Stimulated activated CD8-positive, alpha-beta memory T cell treated with anti-CD3 and anti-CD28 coated beads, Interleukin-15, amount 100 ng/mL, for 24 hours (primary cell): ENCODE results near the gene TRAK1.

Source experiments
- DNase-seq: peaks from one replicate; pipeline ENCODE4 v3.0.0-alpha.2; 2020; ENCODE audit warnings: low read depth

Gene TRAK1

GRCh38 chr3:42123824-42124658 is 32.9 kb downstream of the TRAK1 start:
- no peak for DNase-seq

- DNase-seq, result no peak
These were observed 36.1 kb downstream of the TRAK1 start for GRCh38 chr3:42127226-42127625.

- no peak for DNase-seq
These were observed 37.4 kb downstream of the TRAK1 start for GRCh38 chr3:42128526-42128925.

- DNase-seq, result no peak
These were observed 38.1 kb downstream of the TRAK1 start for GRCh38 chr3:42129014-42129953.

GRCh38 chr3:42130007-42130328 is 38.8 kb downstream of the TRAK1 start:
- no peak for DNase-seq

- DNase-seq, result no peak
These were observed 39.3 kb downstream of the TRAK1 start for GRCh38 chr3:42130329-42131070.

- no peak for DNase-seq
These were observed 42.5 kb downstream of the TRAK1 start for GRCh38 chr3:42133500-42134298.

GRCh38 chr3:42134867-42135464 is 43.8 kb downstream of the TRAK1 start:
- DNase-seq, result no peak

- DNase-seq, result no peak
These were observed 48.7 kb downstream of the TRAK1 start for GRCh38 chr3:42139621-42140453.

- DNase-seq, result no peak
These were observed 49.6 kb downstream of the TRAK1 start for GRCh38 chr3:42140665-42141203.

GRCh38 chr3:42143440-42143839 is 52.3 kb downstream of the TRAK1 start:
- no peak for DNase-seq

GRCh38 chr3:42144209-42144608 is 53.1 kb downstream of the TRAK1 start:
- DNase-seq, result no peak

GRCh38 chr3:42148086-42148848 is 57.1 kb downstream of the TRAK1 start:
- DNase-seq, result no peak

- DNase-seq, result no peak
These were observed 57.9 kb downstream of the TRAK1 start for GRCh38 chr3:42148982-42149432.

GRCh38 chr3:42149532-42149931 is 58.4 kb downstream of the TRAK1 start:
- no peak for DNase-seq

GRCh38 chr3:42149975-42150374 is 58.8 kb downstream of the TRAK1 start:
- DNase-seq, result no peak

- no peak for DNase-seq
These were observed 60.5 kb downstream of the TRAK1 start for GRCh38 chr3:42151596-42152168.

- no peak for DNase-seq
These were observed 61.0 kb downstream of the TRAK1 start for GRCh38 chr3:42152193-42152592.

GRCh38 chr3:42153039-42153438 is 61.9 kb downstream of the TRAK1 start:
- no peak for DNase-seq
